C4-2B (cell line): ENCODE results near the gene NPFF.

Experiments
- H3K27ac ChIP-seq: fragments of 450-650 bp; 2 replicates; pipeline ENCODE4 v1.5.1; 2017
- CTCF ChIP-seq: fragments of 450-650 bp; conservative IDR thresholded peaks from 2 replicates; pipeline ENCODE4 v1.5.1; 2017; ENCODE audit warnings: mild to moderate bottlenecking
- ZFX ChIP-seq: fragments of 450-650 bp; IDR thresholded peaks from 2 replicates; pipeline ENCODE4 v1.6.1; 2017

NPFF gene

DNA sequence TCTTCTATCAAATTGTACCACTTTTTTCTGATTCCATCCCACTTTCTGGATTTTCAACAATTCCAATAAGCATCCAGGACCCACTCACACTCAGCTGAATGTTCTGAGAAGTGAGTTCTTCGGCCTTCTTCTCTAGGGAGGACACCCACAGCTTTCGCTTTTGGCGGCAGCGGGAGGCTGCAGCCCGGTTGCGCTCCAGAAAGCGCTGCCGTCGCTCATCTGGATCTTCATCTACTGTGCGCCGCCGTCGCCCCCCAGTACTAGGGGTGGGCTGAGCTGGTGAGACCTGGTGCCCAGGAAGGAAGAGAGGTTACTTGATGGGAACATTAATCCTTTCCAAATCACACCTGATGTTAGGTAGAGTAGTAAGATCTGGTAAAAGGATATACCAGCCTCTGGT lies 17.2 kb upstream of the NPFF start:
- TF ChIP-seq ZFX, result no peak
- TF ChIP-seq CTCF, result no peak
- no peak overlapping the region for H3K27ac ChIP-seq

DNA sequence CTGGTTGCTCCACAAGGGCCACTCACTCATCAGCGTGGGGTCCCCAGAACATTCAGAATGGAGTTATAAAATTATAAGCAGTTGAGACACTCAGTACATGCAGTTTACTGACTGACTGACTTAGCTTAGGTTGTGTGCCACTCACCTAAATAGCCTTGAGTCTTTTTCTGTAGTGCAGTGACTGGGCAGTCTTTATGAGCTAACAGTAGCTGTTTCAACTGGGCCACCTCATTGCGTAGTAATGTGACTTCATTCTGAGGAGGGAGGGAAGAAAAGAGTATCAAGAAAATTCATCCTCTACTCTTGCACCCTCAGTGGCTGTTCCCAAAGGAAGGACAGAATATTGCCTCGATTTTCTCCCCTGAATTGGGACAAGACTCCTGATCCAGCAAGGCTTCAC lies 15.8 kb upstream of the NPFF start:
- TF ChIP-seq ZFX, result no peak
- TF ChIP-seq CTCF, result no peak
- no peak overlapping the region for H3K27ac ChIP-seq

GRCh38 chr12:53518381-53518780 lies 11.1 kb upstream of the NPFF start:
- no peak for TF ChIP-seq CTCF
- no peak for TF ChIP-seq ZFX
- H3K27ac ChIP-seq, result no peak overlapping the region

DNA sequence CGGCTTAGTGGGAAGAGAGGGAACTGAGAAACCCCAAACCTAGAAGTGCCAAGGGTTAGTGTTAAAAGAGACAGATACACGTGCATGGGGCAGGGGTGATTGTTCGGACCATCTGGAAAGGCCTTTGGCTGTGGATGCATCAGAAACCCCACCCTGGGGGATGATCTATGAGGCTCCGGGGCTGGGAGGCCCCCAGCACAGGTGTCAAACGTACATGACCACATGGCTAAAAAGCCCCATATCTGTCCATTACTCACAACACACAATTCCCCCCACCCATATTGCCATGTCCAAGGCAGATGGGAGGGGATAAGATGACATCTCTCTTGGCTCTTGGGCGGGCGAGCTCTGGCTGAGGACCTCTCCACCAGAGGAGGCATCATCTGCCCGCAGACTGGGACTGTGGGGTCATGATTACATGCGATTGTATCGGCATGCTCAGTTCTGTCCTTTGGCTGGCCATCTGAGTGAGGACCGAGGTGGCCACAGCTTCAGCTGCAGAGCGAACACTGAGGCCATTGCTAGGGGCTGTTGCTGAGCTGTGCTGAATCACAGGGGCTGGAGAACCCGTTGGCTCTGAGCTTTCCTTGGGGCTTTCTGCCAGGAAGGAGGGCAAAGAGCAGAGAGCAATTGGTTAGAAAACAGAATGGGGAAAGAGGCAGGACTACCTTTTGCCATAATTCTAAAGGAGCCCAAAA lies 9.6 kb upstream of the NPFF start:
- H3K27ac ChIP-seq, result no peak overlapping the region
- TF ChIP-seq CTCF (no peak), ZFX (no peak)

DNA sequence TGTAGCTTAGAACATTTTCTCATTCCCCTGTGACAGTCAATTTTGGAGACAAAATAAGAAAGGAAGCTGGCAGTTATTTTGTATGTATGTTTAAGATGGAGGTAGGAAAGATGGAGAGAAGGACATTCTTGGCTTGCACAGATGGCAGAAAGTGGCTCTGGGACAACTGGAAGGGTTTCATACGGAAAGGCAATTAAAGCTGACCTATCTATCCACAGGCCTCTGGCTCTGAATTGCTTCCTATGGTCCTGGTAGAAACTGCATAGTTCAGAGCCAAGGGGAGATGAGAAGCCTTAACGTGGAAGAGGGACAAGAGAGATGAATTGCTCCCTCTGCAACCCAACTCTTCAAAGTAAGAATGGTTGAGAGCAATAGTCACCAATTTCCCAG lies 8.0 kb upstream of the NPFF start:
- TF ChIP-seq CTCF, result no peak
- TF ChIP-seq ZFX, result no peak
- no peak overlapping the region for H3K27ac ChIP-seq

DNA sequence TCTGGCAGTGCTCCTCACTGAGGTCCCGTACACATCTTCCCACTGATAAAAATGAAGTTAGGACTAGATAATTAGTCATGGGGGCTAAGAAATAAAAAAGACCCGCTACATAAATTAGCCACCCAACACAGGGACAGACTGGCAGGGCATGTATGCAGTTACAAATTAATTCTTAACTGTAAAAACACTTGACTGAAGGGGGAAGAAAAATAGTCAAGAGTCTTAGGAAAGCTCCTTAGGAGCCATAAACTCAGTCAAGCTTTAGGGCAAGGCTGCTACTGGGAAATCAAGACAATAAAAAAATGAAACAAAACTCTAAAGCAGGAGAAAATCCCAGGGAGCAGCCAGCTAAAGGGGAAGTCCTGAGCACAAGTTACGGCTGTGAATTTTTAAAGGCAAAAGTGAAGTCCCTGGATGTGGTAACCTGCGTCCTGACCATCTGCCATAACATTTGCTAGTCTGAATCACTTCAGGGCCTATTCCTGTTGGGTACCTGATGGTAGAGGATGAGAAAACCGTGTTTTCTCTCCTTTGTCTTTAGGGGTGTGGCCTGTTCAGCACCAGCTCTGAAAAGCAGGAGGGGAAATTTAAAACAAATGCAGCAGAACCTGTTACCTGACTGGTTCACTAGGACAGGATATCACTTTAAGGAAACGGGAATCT lies 7.5 kb upstream of the NPFF start:
- TF ChIP-seq CTCF (no peak), ZFX (no peak)
- no peak overlapping the region for H3K27ac ChIP-seq

DNA sequence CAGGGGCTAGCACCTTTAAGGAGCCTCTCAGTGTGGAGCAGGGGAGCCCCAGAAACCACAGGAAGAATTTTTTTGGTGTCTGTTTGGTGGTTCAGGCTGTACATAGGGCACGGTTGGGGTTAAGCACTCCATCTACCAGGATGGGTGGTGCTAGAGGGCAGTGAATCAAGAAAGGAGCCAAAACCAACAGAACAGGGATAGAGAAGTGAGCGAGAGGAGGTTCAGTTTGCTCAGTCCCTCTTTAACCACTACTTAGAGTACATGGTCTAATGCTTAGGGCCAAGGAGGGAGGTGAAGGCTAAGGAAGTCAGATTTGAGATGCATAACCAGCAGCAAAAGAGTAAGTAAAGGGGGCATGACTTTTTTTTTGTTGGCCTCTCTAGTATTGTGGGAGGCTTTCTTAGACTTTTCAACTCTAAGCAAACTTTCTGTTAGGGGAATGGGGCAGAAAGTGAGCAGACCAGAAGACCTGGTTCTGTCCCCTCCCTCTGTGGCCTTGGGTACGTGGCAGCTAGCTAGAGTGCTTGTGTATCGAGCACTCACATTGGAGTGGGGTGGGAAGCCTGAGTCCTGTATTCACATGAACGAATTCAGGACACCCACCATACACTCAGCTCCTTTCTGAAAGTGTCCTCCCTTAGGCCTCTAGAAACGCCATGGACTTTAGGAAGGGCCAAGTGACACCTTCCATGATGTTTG lies 6.6 kb upstream of the NPFF start:
- H3K27ac ChIP-seq, result no peak overlapping the region
- TF ChIP-seq CTCF, result no peak
- no peak for TF ChIP-seq ZFX
